Spleen (tissue), 11 donors: ENCODE measurements around the gene ZNF778. TPM values are rescaled to one million over a fixed set of nuclear protein-coding genes. Genes with fewer than 3 reads are reported as not detected.
A peak's percentile ranks its signal among the peaks of the same experiment; 100 is the strongest.
"Not testable (repeated sequence)": the region's sequence is repeated elsewhere in the genome, so short reads cannot be mapped to it uniquely, and the experiment has no call there.

Experiments used
- DNase-seq: peaks from one replicate; pipeline ENCODE4 v3.0.0-alpha.2; 2020
- H3K27ac ChIP-seq, 8 donors: fragments of 200-600 bp; sonication (generic) in 7 of 8; 1 replicate in 4 of 8; 2 replicates in 4 of 8; pipeline versions ENCODE4 v1.5.0 to v1.8.0; 2016 to 2021; ENCODE audit warnings: inconsistent platforms in 4 of 8, mild to moderate bottlenecking in 4 of 8, moderate library complexity in 1 of 8
- H3K27me3 ChIP-seq, 7 donors: fragments of 200-600 bp; sonication (generic) in 6 of 7; replicated peaks in 1 of 7; 1 replicate in 4 of 7; 2 replicates in 3 of 7; pipeline versions ENCODE4 v1.5.0 to v1.8.0; 2016 to 2021; ENCODE audit warnings: inconsistent platforms in 3 of 7, mild to moderate bottlenecking in 1 of 7
- H3K36me3 ChIP-seq, 6 donors: fragments of 200-600 bp; sonication (generic) in 5 of 6; 1 replicate in 4 of 6; 2 replicates in 2 of 6; pipeline versions ENCODE4 v1.5.0 to v1.8.0; 2016 to 2021; ENCODE audit warnings: inconsistent platforms in 2 of 6
- H3K4me1 ChIP-seq, 6 donors: fragments of 200-600 bp; sonication (generic) in 5 of 6; 1 replicate in 3 of 6; 2 replicates in 3 of 6; pipeline versions ENCODE4 v1.5.0 to v1.8.0; 2016 to 2021; ENCODE audit warnings: inconsistent platforms in 3 of 6
- H3K4me3 ChIP-seq, 8 donors: fragments of 200-600 bp; sonication (generic) in 7 of 8; 1 replicate in 4 of 8; 2 replicates in 4 of 8; pipeline versions ENCODE4 v1.5.0 to v1.8.0; 2016 to 2021; ENCODE audit warnings: inconsistent platforms in 4 of 8, mild to moderate bottlenecking in 4 of 8, moderate library complexity in 2 of 8
- H3K9me3 ChIP-seq, 8 donors: fragments of 200-600 bp; sonication (generic) in 7 of 8; 1 replicate in 4 of 8; 2 replicates in 4 of 8; pipeline versions ENCODE4 v1.5.0 to v1.8.0; 2016 to 2021; ENCODE audit warnings: inconsistent platforms in 4 of 8
- POLR2A ChIP-seq, 3 donors: fragments of 450-650 bp; IDR thresholded peaks; one replicate each; pipeline ENCODE4 v1.5.1; 2017; ENCODE audit warnings: antibody characterized with exemption in 3 of 3, mild to moderate bottlenecking in 1 of 3
- POLR2AphosphoS5 ChIP-seq, 3 donors: sonication (generic); formaldehyde crosslinking; IDR thresholded peaks; one replicate each; pipeline ENCODE4 v1.5.1; 2017; ENCODE audit warnings: antibody characterized with exemption in 3 of 3
- WGBS, 5 donors: extraction: QIAGEN DNeasy Blood & Tissue Kit in 3 of 5; methylation state at CpG; one replicate each; pipeline versions ENCODE4 v1.1.5 to v1.1.7; 2013 to 2018; 5-methylcytosine and 5-hydroxymethylcytosine counted together
- intact Hi-C: fragments of 100-400 bp; cut with DNase I; formaldehyde crosslinking; loops from one replicate; pipeline ENCODE4 v1.15.0; 2023; ENCODE audit warnings: low total_unique reads
- polyA plus RNA-seq, 3 donors: library from polyadenylated mRNA; stranded (reverse); fragments of 200-250 nt; gene quantifications; one replicate each; pipeline ENCODE4 v1.2.1, GENCODE V29; 2013
- total RNA-seq, 7 donors: library from RNA; depleted of rRNA in 3 of 7; stranded (reverse); fragments of >200 nt in 3 of 7; fragmentation: NEBNext Ultra II Directional in 4 of 7; extraction: Animal tissue kit (Norgen Biotek cat#: 25700) in 4 of 7; gene quantifications; one replicate each; pipeline versions ENCODE4 v1.1.0 to v1.2.1, GENCODE V29; 2016 to 2021
- TF ChIP-seq, protein P1 (sequence below), 11 experiments: fragments of 200-600 bp in 7 of 11; fragments of 450-650 bp in 4 of 11; sonication (generic) in 4 of 11; IDR thresholded peaks in 8 of 11; conservative IDR thresholded peaks in 3 of 11; 1 replicate in 7 of 11; 2 replicates in 4 of 11; pipeline versions ENCODE4 v1.4.0 to v1.8.0; 2016 to 2021; ENCODE audit warnings: antibody characterized with exemption in 11 of 11, inconsistent platforms in 4 of 11, mild to moderate bottlenecking in 1 of 11
- donor health status: healthy with polysubstance abuse.
- donor health status: DM: no; HTN: no; CAD: no; lungs with moderate emphysema.
- donor health status: DM: no; HTN: no; CAD: no.
- donor health status: Bipolar disorder and iron deficiency.
- donor health status: healthy.
- donor health status: DM: no; HTN: no; CAD: no.
- donor health status: DM: yes; HTN: yes; CAD: no.

The ZNF778 gene
- total and polyA plus RNA-seq, 10 donors = 1.6 to 34.4 (median 10.7) TPM

DNA sequence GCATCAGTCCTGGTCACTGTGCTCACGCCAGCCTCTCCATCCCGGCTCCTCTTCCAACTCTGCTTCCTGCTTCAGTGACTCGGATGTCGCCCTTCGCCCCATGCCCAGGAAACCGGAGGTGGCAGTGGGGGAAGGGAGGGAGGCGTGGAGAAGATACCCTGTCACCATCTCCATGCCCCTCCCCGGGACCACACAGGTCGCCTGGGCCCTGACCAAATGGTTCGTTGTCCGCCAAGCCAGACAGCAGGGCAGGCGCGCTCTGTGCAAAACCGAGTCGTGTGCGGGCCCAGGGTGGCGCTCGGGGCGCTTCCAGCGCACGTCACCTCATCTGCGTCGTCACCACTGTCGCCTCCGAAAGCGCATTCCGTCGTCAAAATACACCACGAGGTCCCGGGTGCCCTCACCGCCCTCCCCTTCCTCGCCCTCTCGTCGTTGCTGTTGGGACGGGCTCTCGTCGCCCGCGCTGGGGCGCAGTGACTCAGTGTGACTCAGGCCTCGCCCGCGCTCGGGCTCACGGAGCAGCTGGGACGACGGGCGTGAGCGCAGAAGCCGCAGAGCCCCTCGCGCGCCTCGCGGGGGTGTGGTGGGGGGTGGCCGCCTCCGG lies 39.2 kb downstream of the ZNF778 start:
- Histone ChIP-seq H3K4me1 (peaks cover 9 to 36% (median 18%) of the 10 kb centered on the region in 6 donors), H3K9me3 (no peaks in the 10 kb centered on the region), H3K36me3 (no peaks in the 10 kb centered on the region), H3K27ac (peak overlapping the region in 3 of 8 donors; percentile 26 to 43 (median 33)), H3K4me3 (peak overlapping the region in 7 of 8 donors; percentile 20 to 69 (median 38)), H3K27me3 (peaks cover 0 to 40% (median 21%) of the 10 kb centered on the region in 7 donors)
- WGBS, 5 donors = 4 to 10% (median 6%) methylated on average over 38 to 57 of the region's 57 CpGs
- TF ChIP-seq, protein P1, sequence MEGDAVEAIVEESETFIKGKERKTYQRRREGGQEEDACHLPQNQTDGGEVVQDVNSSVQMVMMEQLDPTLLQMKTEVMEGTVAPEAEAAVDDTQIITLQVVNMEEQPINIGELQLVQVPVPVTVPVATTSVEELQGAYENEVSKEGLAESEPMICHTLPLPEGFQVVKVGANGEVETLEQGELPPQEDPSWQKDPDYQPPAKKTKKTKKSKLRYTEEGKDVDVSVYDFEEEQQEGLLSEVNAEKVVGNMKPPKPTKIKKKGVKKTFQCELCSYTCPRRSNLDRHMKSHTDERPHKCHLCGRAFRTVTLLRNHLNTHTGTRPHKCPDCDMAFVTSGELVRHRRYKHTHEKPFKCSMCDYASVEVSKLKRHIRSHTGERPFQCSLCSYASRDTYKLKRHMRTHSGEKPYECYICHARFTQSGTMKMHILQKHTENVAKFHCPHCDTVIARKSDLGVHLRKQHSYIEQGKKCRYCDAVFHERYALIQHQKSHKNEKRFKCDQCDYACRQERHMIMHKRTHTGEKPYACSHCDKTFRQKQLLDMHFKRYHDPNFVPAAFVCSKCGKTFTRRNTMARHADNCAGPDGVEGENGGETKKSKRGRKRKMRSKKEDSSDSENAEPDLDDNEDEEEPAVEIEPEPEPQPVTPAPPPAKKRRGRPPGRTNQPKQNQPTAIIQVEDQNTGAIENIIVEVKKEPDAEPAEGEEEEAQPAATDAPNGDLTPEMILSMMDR (IDR thresholded peaks at IDR 0.05 in 8 of 11, conservative IDR thresholded peaks at IDR 0.05 in 3 of 11) = no peak
- TF ChIP-seq POLR2AphosphoS5 (IDR thresholded peaks at IDR 0.05) = peak; percentile 69 to 75 (median 71)
- intact Hi-C loops = no loop called here
- peak; percentile 81 for DNase-seq

DNA sequence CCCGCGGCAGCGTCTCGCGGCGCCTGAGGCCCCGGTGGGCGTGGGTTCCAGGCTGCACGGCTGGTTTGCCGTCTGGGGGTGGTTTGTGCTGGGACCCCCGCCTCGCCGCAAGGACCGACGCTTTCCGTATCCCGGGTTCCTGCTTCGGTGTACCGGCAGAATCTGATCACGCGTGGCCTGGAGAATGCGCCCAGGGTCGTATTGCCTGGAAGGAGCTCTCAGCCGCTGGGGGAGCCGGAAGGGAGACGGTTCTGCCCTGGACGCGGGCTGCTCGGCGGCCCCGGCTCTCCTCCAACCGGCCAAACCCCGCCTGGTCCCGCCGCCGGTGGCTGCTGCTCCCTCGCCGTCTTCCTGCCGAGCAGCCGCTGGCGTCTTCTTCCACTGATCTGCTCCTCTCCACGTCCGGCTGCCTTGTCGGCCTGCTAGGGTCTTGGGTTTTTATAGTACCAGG lies 39.8 kb downstream of the ZNF778 start:
- TF ChIP-seq POLR2A (IDR thresholded peaks at IDR 0.05) = no peak
- no peak for TF ChIP-seq POLR2AphosphoS5 (IDR thresholded peaks at IDR 0.05)
- TF ChIP-seq, protein P1 (IDR thresholded peaks at IDR 0.05 in 8 of 11, conservative IDR thresholded peaks at IDR 0.05 in 3 of 11) = no peak
- Histone ChIP-seq H3K4me3 (peak overlapping the region in 7 of 8 donors; percentile 20 to 69 (median 38)), H3K9me3 (peaks cover 0 to 3% (median under 1%) of the 10 kb centered on the region in 8 donors), H3K27me3 (peaks cover 0 to 40% (median 21%) of the 10 kb centered on the region in 7 donors), H3K4me1 (peaks cover 9 to 39% (median 18%) of the 10 kb centered on the region in 6 donors), H3K36me3 (no peaks in the 10 kb centered on the region), H3K27ac (peak overlapping the region in 3 of 8 donors; percentile 26 to 43 (median 33))
- intact Hi-C loops = no loop called here
- WGBS, 5 donors = 2 to 7% (median 2%) methylated on average over 26 to 44 of the region's 44 CpGs
- no peak for DNase-seq

GRCh38 chr16:89257757-89258465 lies 40.4 kb downstream of the ZNF778 start:
- H3K27ac ChIP-seq = no peak overlapping the region

DNA sequence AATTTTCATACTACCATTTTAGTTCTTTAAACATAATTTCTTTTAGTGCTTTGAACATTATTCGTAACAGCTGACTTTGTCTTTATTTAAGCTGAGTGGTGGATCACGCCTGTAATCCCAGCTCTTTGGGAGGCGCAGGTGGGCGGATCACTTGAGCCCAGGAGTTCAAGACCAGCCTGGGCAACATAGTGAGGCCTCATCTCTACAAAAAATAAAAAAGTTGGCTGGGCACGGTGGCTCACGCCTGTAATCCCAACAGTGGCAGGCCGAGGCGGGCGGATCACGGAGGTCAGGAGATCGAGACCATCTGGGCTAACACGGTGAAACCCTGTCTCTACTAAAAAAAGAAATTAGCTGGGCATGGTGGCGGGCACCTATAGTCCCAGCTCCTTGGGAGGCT lies 42.4 kb downstream of the ZNF778 start:
- Histone ChIP-seq H3K9me3 (peaks cover 0 to 13% (median 11%) of the 10 kb centered on the region in 8 donors), H3K27me3 (peaks cover 0 to 40% (median 21%) of the 10 kb centered on the region in 7 donors), H3K4me1 (peaks cover 9 to 39% (median 17%) of the 10 kb centered on the region in 6 donors)
- H3K27ac ChIP-seq, H3K36me3 ChIP-seq, intact Hi-C loops, H3K4me3 ChIP-seq: not testable (repeated sequence)
- peak; percentile 25 for DNase-seq
- WGBS, 5 donors = 90 to 96% (median 95%) methylated on average over 13 of the region's 13 CpGs

More at GRCh38 chr16:89257757-89258465, 40.4 kb downstream of the ZNF778 start:
- no peak for TF ChIP-seq POLR2AphosphoS5 (IDR thresholded peaks at IDR 0.05)
- TF ChIP-seq, protein P1 (IDR thresholded peaks at IDR 0.05 in 8 of 11, conservative IDR thresholded peaks at IDR 0.05 in 3 of 11) = no peak
- no peak for TF ChIP-seq POLR2A (IDR thresholded peaks at IDR 0.05)
- intact Hi-C loops = no loop called here
- DNase-seq = no peak
- 77 to 81% (median 79%) methylated on average over 18 of the region's 18 CpGs for WGBS, 5 donors
- peaks cover 0 to 40% (median 21%) of the 10 kb centered on the region in 7 donors for H3K27me3 ChIP-seq
- H3K9me3 ChIP-seq = peaks cover 0 to 9% (median 7%) of the 10 kb centered on the region in 8 donors
- H3K4me1 ChIP-seq = peaks cover 9 to 39% (median 18%) of the 10 kb centered on the region in 6 donors
- H3K36me3 ChIP-seq = no peaks in the 10 kb centered on the region
- peak overlapping the region in 3 of 8 donors; percentile 41 to 69 (median 48) for H3K4me3 ChIP-seq
